ENCODE measurements around the gene JARID2. TPM values are rescaled to one million over a fixed set of nuclear protein-coding genes. Genes with fewer than 3 reads are reported as not detected.

The JARID2 gene
- total RNA-seq, 2 donors from 2014 or later: 10.0 to 11.2 TPM

- DNase-seq (no peak), ATAC-seq (no peak)
- intact Hi-C loops (cut with DNase I, micrococcal nuclease): loop anchor here in 1 of 2 donors (10.0 kb wide), 1 partner anchor 128 kb away; no protein-coding TSS in a partner anchor
Measured at GRCh38 chr6:15496345-15497131, 250.7 kb downstream of the JARID2 start.

GRCh38 chr6:15498640-15499039 is 252.8 kb downstream of the JARID2 start:
- no peak for ATAC-seq
- no peak for DNase-seq
- intact Hi-C loops (cut with DNase I, micrococcal nuclease): loop anchor here in 1 of 2 donors (10.0 kb wide), 1 partner anchor 126 kb away; no protein-coding TSS in a partner anchor

- intact Hi-C loops (cut with DNase I, micrococcal nuclease): loop anchor here in 1 of 2 donors (10.0 kb wide), 1 partner anchor 126 kb away; no protein-coding TSS in a partner anchor
- no peak for ATAC-seq
- DNase-seq: no peak
Measured at GRCh38 chr6:15499125-15499524, 253.3 kb downstream of the JARID2 start.

GRCh38 chr6:15499591-15499990 is 253.7 kb downstream of the JARID2 start:
- no peak for ATAC-seq

GRCh38 chr6:15500078-15500740 is 254.3 kb downstream of the JARID2 start:
- no peak for ATAC-seq
- no peak for DNase-seq
- intact Hi-C loops (cut with DNase I, micrococcal nuclease): no loop called here

More at GRCh38 chr6:15499591-15499990, 253.7 kb downstream of the JARID2 start:
- no peak for DNase-seq
- intact Hi-C loops (cut with DNase I, micrococcal nuclease): loop anchor here in 1 of 2 donors (10.0 kb wide), 1 partner anchor 125 kb away; no protein-coding TSS in a partner anchor

- DNase-seq (no peak), ATAC-seq (no peak)
- intact Hi-C loops (cut with DNase I, micrococcal nuclease): no loop called here
Measured at GRCh38 chr6:15500901-15501825, 255.3 kb downstream of the JARID2 start.

GRCh38 chr6:15501826-15502445 is 256.1 kb downstream of the JARID2 start:
- intact Hi-C loops (cut with DNase I, micrococcal nuclease): no loop called here
- DNase-seq (no peak), ATAC-seq (peak; percentile 26)

- ATAC-seq (no peak), DNase-seq (no peak)
- intact Hi-C loops (cut with DNase I, micrococcal nuclease): no loop called here
Measured at GRCh38 chr6:15502446-15503345, 256.8 kb downstream of the JARID2 start.

GRCh38 chr6:15503346-15503680 is 257.4 kb downstream of the JARID2 start:
- DNase-seq (no peak), ATAC-seq (no peak)
- intact Hi-C loops (cut with DNase I, micrococcal nuclease): no loop called here

GRCh38 chr6:15504040-15504495 is 258.2 kb downstream of the JARID2 start:
- intact Hi-C loops (cut with DNase I, micrococcal nuclease): no loop called here
- ATAC-seq: no peak
- no peak for DNase-seq

GRCh38 chr6:15504581-15505350 is 258.9 kb downstream of the JARID2 start:
- ATAC-seq: peak; percentile 26
- DNase-seq: peak; percentile 46 to 63
- intact Hi-C loops (cut with DNase I, micrococcal nuclease): no loop called here

- no peak for DNase-seq
- no peak for ATAC-seq
- intact Hi-C loops (cut with DNase I, micrococcal nuclease): no loop called here
Measured at GRCh38 chr6:15505463-15505918, 259.6 kb downstream of the JARID2 start.

- ATAC-seq: no peak
- intact Hi-C loops (cut with DNase I, micrococcal nuclease): no loop called here
- no peak for DNase-seq
Measured at GRCh38 chr6:15506066-15506465, 260.2 kb downstream of the JARID2 start.

- intact Hi-C loops (cut with DNase I, micrococcal nuclease): no loop called here
- no peak for DNase-seq
- ATAC-seq: no peak
Measured at GRCh38 chr6:15507221-15507620, 261.4 kb downstream of the JARID2 start.

- no peak for DNase-seq
- ATAC-seq: no peak
- intact Hi-C loops (cut with DNase I, micrococcal nuclease): no loop called here
Measured at GRCh38 chr6:15507746-15508145, 261.9 kb downstream of the JARID2 start.

- ATAC-seq: no peak
- intact Hi-C loops (cut with DNase I, micrococcal nuclease): no loop called here
- DNase-seq: no peak
Measured at GRCh38 chr6:15508441-15508871, 262.6 kb downstream of the JARID2 start.

GRCh38 chr6:15508931-15509330 is 263.1 kb downstream of the JARID2 start:
- no peak for ATAC-seq
- intact Hi-C loops (cut with DNase I, micrococcal nuclease): no loop called here
- DNase-seq: no peak

All from left colon (tissue), 2 donors.